Psoas muscle (tissue), 8 donors: ENCODE results near the gene MAGI2. TPM values are rescaled to one million over a fixed set of nuclear protein-coding genes. Genes with fewer than 3 reads are reported as not detected.

Experiments
- ATAC-seq, 4 donors: fragments of 200-7000 bp; cut with Tn5 transposase; one replicate each; pipeline ENCODE4 v1.9.1; 2020; ENCODE audit warnings: moderate library complexity in 3 of 4, mild to moderate bottlenecking in 2 of 4
- DNase-seq, 2 donors: peaks; one replicate each; pipeline ENCODE4 v3.0.0-alpha.2; 2020
- H3K27ac ChIP-seq: fragments of 200-600 bp; one replicate; pipeline ENCODE4 v1.8.0; 2022
- H3K27me3 ChIP-seq, 3 donors: fragments of 200-600 bp in 1 of 3; one replicate each; pipeline versions ENCODE4 v1.6.1 to v1.8.0; 2013 to 2022; ENCODE audit warnings: low read length in 2 of 3, mild to moderate bottlenecking in 2 of 3, moderate library complexity in 1 of 3; ENCODE audit not compliant: insufficient read depth in 3 of 3
- H3K36me3 ChIP-seq, 2 donors: fragments of 200-600 bp in 1 of 2; one replicate each; pipeline versions ENCODE4 v1.6.1 to v1.8.0; 2013 to 2022; ENCODE audit warnings: low read depth in 1 of 2, mild to moderate bottlenecking in 1 of 2, moderate library complexity in 1 of 2; ENCODE audit not compliant: insufficient read depth in 1 of 2
- H3K4me1 ChIP-seq: fragments of 200-600 bp; one replicate; pipeline ENCODE4 v1.8.0; 2022
- H3K4me3 ChIP-seq: fragments of 200-600 bp; one replicate; pipeline ENCODE4 v1.8.0; 2022; ENCODE audit warnings: mild to moderate bottlenecking
- H3K9me3 ChIP-seq: fragments of 200-600 bp; one replicate; pipeline ENCODE4 v1.8.0; 2022
- CTCF ChIP-seq: fragments of 200-600 bp; IDR thresholded peaks from one replicate; pipeline ENCODE4 v1.8.0; 2022; ENCODE audit warnings: antibody characterized with exemption
- WGBS, 3 donors: extraction: QIAGEN DNeasy Blood & Tissue Kit; methylation state at CpG; one replicate each; pipeline versions ENCODE4 v1.1.6 to v1.1.7; 2013; 5-methylcytosine and 5-hydroxymethylcytosine counted together
- intact Hi-C, 2 donors: fragments of 100-400 bp; cut with DNase I; formaldehyde crosslinking; loops; one replicate each; pipeline versions ENCODE4 v1.11.0 to v1.14.2; 2022
- polyA plus RNA-seq, 3 donors: library from polyadenylated mRNA; stranded (reverse); fragments of 200-250 nt; gene quantifications; one replicate each; pipeline ENCODE4 v1.2.3, GENCODE V29; 2013
- total RNA-seq, 4 donors: library from RNA; stranded (reverse); fragmentation: NEBNext Ultra II Directional in 2 of 4; extraction: Animal tissue kit (Norgen Biotek cat#: 25700) in 2 of 4; gene quantifications; one replicate each; pipeline versions ENCODE4 v1.2.1 to v1.2.4, GENCODE V29; 2021 to 2023
- donor health status: healthy with polysubstance abuse.
- donor health status: DM: no; HTN: no; CAD: no; lungs with moderate emphysema.
- donor health status: Bipolar disorder and iron deficiency.
- donor health status: healthy.
- donor health status: DM: yes; HTN: yes; CAD: no.
- donor health status: DM: no; HTN: no; CAD: no.
- donor health status: DM: no; HTN: no; CAD: no.
- donor health status: DM: yes; HTN: yes; CAD: no.

Gene MAGI2
- total and polyA plus RNA-seq, 7 donors, result 0.46 to 2.5 (median 1.4) TPM

GRCh38 chr7:79063019-79063698, 390.3 kb downstream of the MAGI2 start:
- Histone ChIP-seq H3K4me3 (no peak overlapping the region), H3K4me1 (no peaks in the 10 kb centered on the region), H3K27ac (no peak overlapping the region), H3K36me3 (no peaks in the 10 kb centered on the region), H3K27me3 (no peaks in the 10 kb centered on the region), H3K9me3 (no peaks in the 10 kb centered on the region)
- WGBS, 3 donors, result 31 to 66% (median 43%) methylated on average over 2 of the region's 2 CpGs
- no peak for ATAC-seq
- DNase-seq, result no peak
- intact Hi-C loops, result no loop called here
- TF ChIP-seq CTCF, result no peak

- no peak overlapping the region for H3K4me3 ChIP-seq
- no peaks in the 10 kb centered on the region for H3K4me1 ChIP-seq
- intact Hi-C loops, result no loop called here
- DNase-seq, result no peak
- no peaks in the 10 kb centered on the region for H3K27me3 ChIP-seq
- ATAC-seq, result no peak
- H3K27ac ChIP-seq, result no peak overlapping the region
- TF ChIP-seq CTCF, result no peak
- WGBS, 3 donors, result 75 to 82% (median 77%) methylated on average over 3 of the region's 3 CpGs
- no peaks in the 10 kb centered on the region for H3K9me3 ChIP-seq
- H3K36me3 ChIP-seq, result no peaks in the 10 kb centered on the region
Observed at GRCh38 chr7:79060498-79060897, 393.0 kb downstream of the MAGI2 start.

GRCh38 chr7:79055722-79056415, 397.6 kb downstream of the MAGI2 start:
- 56 to 60% (median 57%) methylated on average over 6 of the region's 6 CpGs for WGBS, 3 donors
- Histone ChIP-seq H3K36me3 (no peaks in the 10 kb centered on the region), H3K27me3 (no peaks in the 10 kb centered on the region), H3K27ac (no peak overlapping the region), H3K9me3 (no peaks in the 10 kb centered on the region), H3K4me1 (no peaks in the 10 kb centered on the region), H3K4me3 (no peak overlapping the region)
- no peak for TF ChIP-seq CTCF
- no peak for DNase-seq
- ATAC-seq, result no peak
- intact Hi-C loops, result no loop called here

DNA sequence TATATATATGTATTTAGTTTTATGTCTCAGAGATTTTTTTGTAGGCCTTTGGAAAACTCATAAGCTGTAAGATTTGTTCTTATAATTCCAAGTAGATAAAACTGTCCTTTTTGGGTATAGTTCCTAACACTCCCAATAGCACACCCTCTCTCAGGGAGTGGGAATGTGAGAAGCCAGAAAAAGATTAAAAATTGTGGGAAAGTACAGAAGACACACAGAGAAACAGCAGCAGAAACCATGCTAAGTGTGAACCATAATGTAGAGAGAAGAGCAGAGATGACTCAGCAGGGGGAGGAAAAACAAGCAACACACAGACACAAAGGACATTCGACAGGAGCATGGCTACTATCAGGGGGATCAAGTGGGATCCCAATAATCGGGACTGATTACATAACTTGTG, 401.6 kb downstream of the MAGI2 start:
- Histone ChIP-seq H3K4me1 (no peaks in the 10 kb centered on the region), H3K9me3 (no peaks in the 10 kb centered on the region), H3K27me3 (no peaks in the 10 kb centered on the region), H3K36me3 (no peaks in the 10 kb centered on the region), H3K4me3 (no peak overlapping the region), H3K27ac (no peak overlapping the region)
- intact Hi-C loops, result no loop called here
- 84 to 92% (median 88%) methylated on average over 2 of the region's 2 CpGs for WGBS, 3 donors
- no peak for DNase-seq
- no peak for TF ChIP-seq CTCF
- ATAC-seq, result no peak
